Parathyroid adenoma (tissue), 2 donors: Measurements from ENCODE around the gene SHF.

ENCODE experiments used
- H2AFZ ChIP-seq: fragments of 300-600 bp; sonication (generic); one replicate; pipeline ENCODE4 v1.7.0; 2017; ENCODE audit warnings: antibody characterized with exemption, mild to moderate bottlenecking
- H3K27ac ChIP-seq: fragments of 300-600 bp; sonication (generic); one replicate; pipeline ENCODE4 v1.7.0; 2017
- H3K27me3 ChIP-seq: fragments of 300-600 bp; sonication (generic); one replicate; pipeline ENCODE4 v1.7.0; 2017; ENCODE audit warnings: low read length; ENCODE audit not compliant: control insufficient read depth, insufficient read depth
- H3K36me3 ChIP-seq: fragments of 300-600 bp; sonication (generic); one replicate; pipeline ENCODE4 v1.7.0; 2017; ENCODE audit warnings: low read length; ENCODE audit not compliant: control insufficient read depth, insufficient read depth
- H3K4me1 ChIP-seq: fragments of 300-600 bp; sonication (generic); one replicate; pipeline ENCODE4 v1.7.0; 2017; ENCODE audit warnings: control low read depth
- H3K4me2 ChIP-seq: fragments of 300-600 bp; sonication (generic); one replicate; pipeline ENCODE4 v1.7.0; 2017; ENCODE audit warnings: low read length
- H3K4me3 ChIP-seq: fragments of 300-600 bp; sonication (generic); one replicate; pipeline ENCODE4 v1.7.0; 2017; ENCODE audit warnings: low read depth, low read length
- H3K79me2 ChIP-seq: fragments of 300-600 bp; sonication (generic); one replicate; pipeline ENCODE4 v1.7.0; 2017; ENCODE audit warnings: control low read depth
- H3K9ac ChIP-seq: fragments of 300-600 bp; sonication (generic); one replicate; pipeline ENCODE4 v1.7.0; 2017; ENCODE audit warnings: mild to moderate bottlenecking
- H3K9me3 ChIP-seq: fragments of 300-600 bp; sonication (generic); one replicate; pipeline ENCODE4 v1.7.0; 2017; ENCODE audit warnings: low read length; ENCODE audit not compliant: control insufficient read depth
- TF ChIP-seq, protein P1 (sequence below): fragments of 300-600 bp; sonication (generic); IDR thresholded peaks from one replicate; pipeline ENCODE4 v1.7.0; 2017; ENCODE audit warnings: antibody characterized with exemption, mild to moderate bottlenecking
- donor health status: primary hyperparathyroidism.

Gene SHF

DNA sequence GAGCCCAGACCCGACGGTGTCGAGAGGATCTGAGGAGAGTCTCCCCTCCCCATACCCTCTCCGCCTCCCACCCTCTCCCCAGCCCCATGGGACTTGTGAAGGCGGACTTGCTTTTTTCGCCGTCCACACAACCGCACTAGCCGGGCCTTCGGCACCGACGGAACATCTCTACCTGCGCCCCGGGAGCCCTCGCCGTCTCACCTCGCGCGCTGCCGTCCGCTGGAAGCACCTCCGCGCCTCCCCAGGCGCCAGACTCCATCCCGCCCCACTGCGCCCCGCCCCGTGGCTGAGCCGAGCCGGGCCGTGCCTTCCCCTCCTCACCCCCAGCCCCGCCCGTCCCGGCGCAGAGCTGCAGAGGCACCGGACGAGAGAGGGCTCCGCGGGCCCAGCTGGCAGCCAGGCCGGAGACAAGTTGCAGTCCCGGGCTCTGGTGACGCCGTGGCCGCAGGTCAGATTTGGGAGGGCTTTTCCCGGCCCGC is 58.1 kb downstream of the SHF start, which contains the start of the genes DUOX1 and DUOXA1:
DUOX1 (plus strand) TSS at position 344 of the 479 bp plus-strand sequence. CDS start 1,973 bp downstream, outside the sequence.
DUOXA1 (minus strand) TSS at position 229 of the 479 bp plus-strand sequence. CDS start 6,865 bp downstream, outside the sequence.
- Histone ChIP-seq H3K4me2 (peak within 1 kb of the TSS; percentile 59), H3K36me3 (no peaks in the 10 kb centered on the region), H3K9ac (no peak within 1 kb of the TSS), H2AFZ (peak within 1 kb of the TSS; percentile 62), H3K9me3 (no peaks in the 10 kb centered on the region), H3K4me1 (no peaks in the 10 kb centered on the region), H3K4me3 (peak within 1 kb of the TSS; percentile 6), H3K27ac (no peak within 1 kb of the TSS), H3K79me2 (no peaks in the 10 kb centered on the region), H3K27me3 (no peaks in the 10 kb centered on the region)
- TF ChIP-seq, protein P1, sequence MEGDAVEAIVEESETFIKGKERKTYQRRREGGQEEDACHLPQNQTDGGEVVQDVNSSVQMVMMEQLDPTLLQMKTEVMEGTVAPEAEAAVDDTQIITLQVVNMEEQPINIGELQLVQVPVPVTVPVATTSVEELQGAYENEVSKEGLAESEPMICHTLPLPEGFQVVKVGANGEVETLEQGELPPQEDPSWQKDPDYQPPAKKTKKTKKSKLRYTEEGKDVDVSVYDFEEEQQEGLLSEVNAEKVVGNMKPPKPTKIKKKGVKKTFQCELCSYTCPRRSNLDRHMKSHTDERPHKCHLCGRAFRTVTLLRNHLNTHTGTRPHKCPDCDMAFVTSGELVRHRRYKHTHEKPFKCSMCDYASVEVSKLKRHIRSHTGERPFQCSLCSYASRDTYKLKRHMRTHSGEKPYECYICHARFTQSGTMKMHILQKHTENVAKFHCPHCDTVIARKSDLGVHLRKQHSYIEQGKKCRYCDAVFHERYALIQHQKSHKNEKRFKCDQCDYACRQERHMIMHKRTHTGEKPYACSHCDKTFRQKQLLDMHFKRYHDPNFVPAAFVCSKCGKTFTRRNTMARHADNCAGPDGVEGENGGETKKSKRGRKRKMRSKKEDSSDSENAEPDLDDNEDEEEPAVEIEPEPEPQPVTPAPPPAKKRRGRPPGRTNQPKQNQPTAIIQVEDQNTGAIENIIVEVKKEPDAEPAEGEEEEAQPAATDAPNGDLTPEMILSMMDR: no peak

DNA sequence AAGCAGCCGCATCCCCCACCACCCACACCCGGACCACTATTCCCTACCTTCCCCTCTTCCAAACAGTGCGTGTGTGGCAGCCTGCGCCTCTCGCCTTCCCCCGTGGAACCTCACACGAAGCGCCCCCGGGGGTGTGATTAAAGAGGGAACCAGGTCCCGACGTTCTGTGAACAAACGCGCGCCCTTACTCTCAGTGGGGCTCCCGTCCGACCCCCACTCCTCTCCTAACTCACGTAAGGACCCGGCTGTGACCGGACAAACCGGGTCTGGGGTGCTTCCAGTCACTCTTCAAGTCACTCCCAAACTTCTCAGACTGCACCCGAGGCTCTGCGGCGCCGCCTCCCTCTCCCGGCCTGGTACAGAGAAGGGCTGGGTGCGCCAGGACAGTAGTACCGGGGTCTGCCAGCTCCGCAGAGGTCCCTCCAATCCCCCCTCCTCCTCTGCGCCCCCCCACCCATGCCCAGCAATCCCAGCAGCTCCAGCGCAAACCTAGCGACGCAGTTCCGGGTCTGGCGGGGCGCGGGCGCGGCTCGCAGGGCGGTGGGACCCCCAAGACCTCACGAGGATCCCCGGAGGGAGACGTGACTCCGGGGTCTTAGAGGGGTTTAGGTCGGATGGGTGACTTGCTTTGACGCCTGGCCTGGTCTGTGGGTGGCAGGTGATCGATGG is 58.7 kb downstream of the SHF start:
- H3K79me2 ChIP-seq: no peaks in the 10 kb centered on the region
- H3K36me3 ChIP-seq: no peaks in the 10 kb centered on the region
- TF ChIP-seq, protein P1: no peak
- H3K4me1 ChIP-seq: no peaks in the 10 kb centered on the region
- H3K27ac ChIP-seq: no peak overlapping the region
- no peaks in the 10 kb centered on the region for H3K27me3 ChIP-seq
- H3K4me3 ChIP-seq: no peak overlapping the region
- no peak overlapping the region for H3K9ac ChIP-seq
- H2AFZ ChIP-seq: no peak overlapping the region
- no peaks in the 10 kb centered on the region for H3K9me3 ChIP-seq
- no peak overlapping the region for H3K4me2 ChIP-seq

DNA sequence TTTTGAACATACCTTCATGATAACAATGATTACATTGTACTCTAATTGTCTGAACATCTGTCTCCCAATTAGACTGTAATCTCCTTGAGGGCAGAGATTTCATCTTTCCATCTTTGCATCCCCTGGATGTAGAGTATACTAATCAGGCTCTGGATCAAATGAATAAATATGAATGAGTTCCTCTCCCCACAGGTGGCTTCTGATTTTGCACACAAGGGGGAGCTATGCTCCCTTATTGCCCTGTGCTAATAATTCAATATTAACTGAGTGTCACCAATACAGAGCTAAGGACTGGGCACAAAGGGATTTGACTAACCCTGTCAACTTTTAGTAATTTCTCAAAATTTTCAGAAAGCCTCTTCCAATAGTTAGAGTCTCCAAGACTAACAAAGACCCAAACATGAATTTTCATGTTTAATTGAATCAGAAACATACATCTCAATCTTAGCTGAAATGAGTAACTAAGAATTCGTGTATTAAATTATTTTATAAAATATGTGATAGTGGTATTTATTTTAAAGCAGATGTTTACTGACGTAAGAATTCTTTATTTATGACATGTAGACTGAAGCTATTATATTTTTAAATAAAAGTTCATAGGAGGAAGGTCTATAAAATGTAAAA is 61.1 kb downstream of the SHF start:
- Histone ChIP-seq H3K4me3 (no peak overlapping the region), H3K4me2 (no peak overlapping the region), H3K27me3 (no peaks in the 10 kb centered on the region)

DNA sequence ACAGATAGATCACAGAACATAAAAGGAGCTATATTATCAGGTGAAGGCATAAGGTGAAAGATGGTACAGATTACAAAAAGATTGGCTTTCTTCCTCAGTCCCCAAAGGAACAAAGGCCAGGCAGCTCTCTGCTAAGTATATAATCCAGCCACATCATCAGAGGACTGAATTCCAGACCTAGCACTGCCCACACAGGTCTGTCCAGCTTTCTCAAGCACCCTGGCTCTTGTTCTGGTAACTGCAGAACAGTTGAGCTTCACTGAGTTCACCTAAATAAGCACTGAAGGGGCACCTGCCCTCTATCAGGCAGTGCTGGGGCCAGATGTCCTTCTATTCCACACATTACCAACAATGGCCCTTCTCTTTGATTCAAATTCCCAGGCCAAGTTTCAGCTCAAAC is 64.4 kb downstream of the SHF start:
- no peak overlapping the region for H3K4me2 ChIP-seq
- TF ChIP-seq, protein P1: no peak
- no peak overlapping the region for H3K27ac ChIP-seq

More for the DNA sequence above, 61.1 kb downstream of the SHF start:
- H3K79me2 ChIP-seq: no peaks in the 10 kb centered on the region
- H3K36me3 ChIP-seq: no peaks in the 10 kb centered on the region
- no peaks in the 10 kb centered on the region for H3K9me3 ChIP-seq
- no peaks in the 10 kb centered on the region for H3K4me1 ChIP-seq
- TF ChIP-seq, protein P1: peak; percentile 36
- H2AFZ ChIP-seq: no peak overlapping the region
- H3K9ac ChIP-seq: no peak overlapping the region
- no peak overlapping the region for H3K27ac ChIP-seq

More for the DNA sequence above, 64.4 kb downstream of the SHF start:
- Histone ChIP-seq H3K9me3 (no peaks in the 10 kb centered on the region), H3K4me1 (no peaks in the 10 kb centered on the region), H3K9ac (no peak overlapping the region), H3K79me2 (no peaks in the 10 kb centered on the region), H3K36me3 (no peaks in the 10 kb centered on the region), H2AFZ (no peak overlapping the region), H3K4me3 (no peak overlapping the region), H3K27me3 (no peaks in the 10 kb centered on the region)
